Stimulated activated CD4-positive, alpha-beta T cell treated with anti-CD3 and anti-CD28 coated beads, Interleukin-1b, Interleukin-23, amount 100 ng/mL, for 48 hours (primary cell): Measurements from ENCODE around the gene TNXB.
A peak's percentile ranks its signal among the peaks of the same experiment; 100 is the strongest.
"Not testable (repeated sequence)": the region's sequence is repeated elsewhere in the genome, so short reads cannot be mapped to it uniquely, and the experiment has no call there.

Experiments
- DNase-seq: peaks from one replicate; pipeline ENCODE4 v3.0.0-alpha.2; 2020

TNXB gene

DNA sequence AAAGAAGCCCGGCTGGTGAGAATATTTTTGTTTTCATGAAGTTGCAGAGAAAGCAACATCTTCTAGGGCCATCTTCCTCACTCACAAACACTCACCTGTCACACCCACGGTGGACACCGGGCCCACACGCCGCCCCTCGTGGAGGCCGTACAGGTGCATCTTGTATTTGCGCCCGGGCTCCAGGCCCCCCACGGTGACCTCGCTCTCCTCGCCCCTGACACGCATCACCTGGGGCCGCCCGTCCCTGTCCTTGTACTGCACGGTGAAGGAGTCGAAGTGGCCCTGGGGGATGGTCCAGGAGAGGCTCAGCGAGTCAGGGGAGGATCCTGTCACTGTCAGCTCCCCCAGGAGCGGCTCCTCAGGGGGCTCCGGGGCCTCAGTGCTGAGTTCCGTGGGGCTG, 53.4 kb downstream of the TNXB start:
- not testable (repeated sequence) for DNase-seq

DNA sequence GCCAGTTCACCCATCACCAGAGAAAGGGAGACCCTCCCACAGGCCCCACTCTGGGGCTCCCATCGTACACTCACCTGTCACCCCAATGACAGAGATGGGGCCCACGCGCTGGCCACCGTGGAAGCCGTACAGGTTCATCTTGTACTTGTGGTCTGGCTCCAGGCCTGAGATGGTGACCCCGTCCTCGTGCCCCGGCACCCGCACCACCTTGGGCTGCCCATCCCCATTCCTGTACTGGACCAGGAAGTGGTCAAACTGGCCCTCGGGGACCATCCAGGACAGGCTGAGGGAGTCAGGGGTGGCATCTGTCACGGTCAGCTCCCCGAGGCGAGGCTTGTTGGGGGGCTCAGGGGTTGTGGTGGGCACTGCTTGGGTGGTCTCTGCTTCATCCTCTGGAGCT, 55.8 kb downstream of the TNXB start:
- DNase-seq, result not testable (repeated sequence)

DNA sequence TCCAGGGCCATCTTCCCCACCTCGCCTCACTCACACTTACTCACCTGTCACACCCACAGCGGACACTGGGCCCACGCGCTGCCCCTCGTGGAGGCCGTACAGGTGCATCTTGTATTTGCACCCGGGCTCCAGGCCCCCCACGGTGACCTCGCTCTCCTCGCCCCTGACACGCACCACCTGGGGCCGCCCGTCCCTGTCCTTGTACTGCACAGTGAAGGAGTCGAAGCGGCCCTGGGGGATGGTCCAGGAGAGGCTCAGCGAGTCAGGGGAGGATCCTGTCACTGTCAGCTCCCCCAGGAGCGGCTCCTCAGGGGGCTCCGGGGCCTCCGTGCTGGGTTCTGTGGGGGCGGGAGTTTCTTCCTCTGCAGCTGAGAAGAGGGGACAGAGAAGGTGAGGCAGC, 56.5 kb downstream of the TNXB start:
- not testable (repeated sequence) for DNase-seq

DNA sequence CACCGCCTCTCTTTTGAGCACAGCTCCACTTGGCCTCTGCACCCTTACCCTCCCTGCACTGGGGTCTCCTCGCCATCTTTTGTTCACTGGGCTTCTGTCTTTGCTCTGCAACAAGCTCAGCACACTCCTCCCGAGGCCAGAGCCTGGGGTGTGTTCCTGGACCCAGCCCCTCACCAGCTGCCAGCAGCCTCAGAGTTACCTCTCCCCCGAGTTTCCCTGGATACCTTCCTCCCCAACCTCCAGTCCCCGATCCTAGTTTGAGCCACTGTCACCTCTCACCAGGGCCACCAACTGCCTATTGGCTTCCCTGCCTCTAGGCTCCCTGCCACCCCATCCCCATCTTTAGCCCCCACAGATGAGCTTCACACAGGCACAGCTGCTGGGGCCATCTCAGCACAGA, 58.6 kb downstream of the TNXB start:
- no peak for DNase-seq

DNA sequence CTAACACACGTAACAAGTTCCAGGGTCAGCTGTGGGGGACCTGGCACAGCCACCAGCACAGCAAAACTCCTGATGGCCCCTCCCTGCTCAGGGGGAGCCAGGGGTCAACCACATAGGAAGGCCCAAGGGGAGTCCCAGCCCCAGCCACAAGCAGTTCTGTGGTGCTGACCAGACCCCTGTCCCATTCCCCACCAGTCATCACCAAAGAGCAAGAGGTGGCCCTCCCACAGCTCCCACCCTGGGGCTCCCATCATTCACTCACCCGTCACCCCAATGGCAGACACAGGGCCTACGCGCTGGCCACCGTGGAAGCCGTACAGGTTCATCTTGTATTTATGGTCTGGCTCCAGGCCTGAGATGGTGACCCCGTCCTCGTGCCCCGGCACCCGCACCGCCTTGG, 59.4 kb downstream of the TNXB start:
- DNase-seq, result not testable (repeated sequence)

DNA sequence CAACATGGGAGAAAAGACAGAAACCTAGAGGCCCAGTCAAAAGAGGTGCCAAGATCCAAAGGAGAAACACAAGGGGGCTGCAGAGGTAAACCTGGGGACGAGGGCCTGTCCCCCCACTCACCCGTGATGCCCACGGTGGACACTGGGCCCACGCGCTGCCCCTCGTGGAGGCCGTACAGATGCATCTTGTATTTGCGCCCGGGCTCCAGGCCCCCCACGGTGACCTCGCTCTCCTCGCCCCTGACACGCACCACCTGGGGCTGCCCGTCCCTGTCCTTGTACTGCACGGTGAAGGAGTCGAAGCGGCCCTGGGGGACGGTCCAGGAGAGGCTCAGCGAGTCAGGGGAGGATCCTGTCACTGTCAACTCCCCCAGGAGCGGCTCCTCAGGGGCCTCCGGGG, 60.0 kb downstream of the TNXB start:
- DNase-seq, result not testable (repeated sequence)

DNA sequence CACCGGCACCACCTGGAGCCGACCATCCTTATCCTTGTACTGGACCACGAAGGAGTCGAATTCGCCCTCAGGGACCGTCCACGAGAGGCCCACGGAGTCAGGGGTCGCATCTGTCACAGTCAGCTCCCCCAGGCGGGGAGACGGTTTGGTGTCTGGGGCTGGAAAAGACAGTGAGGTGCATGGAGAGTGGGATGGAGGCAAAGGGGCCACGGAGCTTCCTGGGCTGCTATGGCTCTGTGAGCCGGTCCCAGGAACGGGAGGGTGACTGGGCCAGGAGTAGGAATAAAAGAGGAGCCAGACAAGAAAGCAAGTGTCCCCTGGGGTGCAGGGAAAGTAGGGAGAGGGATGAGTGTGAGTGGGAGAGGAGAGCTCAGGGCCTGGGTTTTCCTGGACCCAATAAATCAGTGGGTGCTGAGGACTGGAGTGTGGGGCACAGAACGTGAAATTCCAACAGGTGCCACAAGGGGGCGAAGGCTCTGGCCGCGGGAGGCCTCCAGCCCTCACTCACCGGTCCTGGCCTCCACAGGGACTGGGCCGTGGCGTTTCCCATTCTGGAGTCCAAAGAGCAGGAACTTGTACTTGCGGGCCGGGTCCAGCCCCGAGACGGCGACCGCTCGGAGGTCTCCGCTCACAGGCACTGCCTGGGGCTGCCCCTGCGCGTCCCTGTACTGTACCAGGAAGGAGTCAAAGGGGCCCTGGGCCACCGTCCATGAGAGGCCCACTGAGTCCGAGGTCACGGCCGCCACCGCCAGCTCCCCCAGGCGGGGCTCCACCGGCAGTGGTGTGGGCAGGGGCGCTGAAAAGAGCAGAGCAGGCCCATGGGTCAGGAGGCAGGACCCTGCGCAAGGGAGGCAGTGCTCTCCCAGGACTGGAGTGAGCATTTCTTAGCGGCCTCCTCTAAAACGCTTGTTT, 61.0 kb downstream of the TNXB start:
- peak; percentile 56 for DNase-seq

DNA sequence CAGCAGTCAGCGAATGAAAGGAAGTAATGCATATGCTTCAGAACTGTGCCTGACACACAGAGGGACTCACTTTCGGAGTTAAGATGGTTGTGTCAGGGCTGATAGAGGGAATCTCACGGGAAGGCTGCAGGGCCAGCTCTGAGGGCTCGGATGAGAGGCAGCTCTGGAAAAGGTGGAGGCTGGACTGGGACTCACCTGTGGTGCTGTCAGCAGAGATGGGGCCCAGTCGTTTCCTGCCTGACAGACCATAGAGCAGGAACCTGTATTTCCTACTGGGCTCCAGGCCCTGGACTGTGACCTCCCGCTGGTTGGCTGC, 61.6 kb downstream of the TNXB start:
- no peak for DNase-seq

DNA sequence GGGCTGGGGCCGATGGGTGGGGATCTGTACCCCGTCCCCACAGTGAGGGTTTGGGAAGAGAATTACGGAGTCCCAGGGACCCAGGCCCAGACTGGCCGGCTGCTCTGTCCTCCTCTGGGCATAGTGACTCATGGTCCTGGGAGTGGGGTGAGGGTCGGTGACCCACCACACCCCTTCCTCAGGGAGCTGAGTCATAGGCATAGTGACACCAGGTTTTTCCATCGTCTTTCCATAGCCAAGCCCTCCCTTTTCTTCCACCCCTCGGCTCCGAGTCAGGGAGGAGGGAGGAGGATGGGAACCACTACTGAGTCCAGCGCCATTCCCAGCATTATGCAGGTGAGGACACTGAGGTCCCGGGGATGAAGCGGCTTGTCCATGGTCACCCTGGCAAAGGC, 62.1 kb downstream of the TNXB start:
- DNase-seq, result no peak

DNA sequence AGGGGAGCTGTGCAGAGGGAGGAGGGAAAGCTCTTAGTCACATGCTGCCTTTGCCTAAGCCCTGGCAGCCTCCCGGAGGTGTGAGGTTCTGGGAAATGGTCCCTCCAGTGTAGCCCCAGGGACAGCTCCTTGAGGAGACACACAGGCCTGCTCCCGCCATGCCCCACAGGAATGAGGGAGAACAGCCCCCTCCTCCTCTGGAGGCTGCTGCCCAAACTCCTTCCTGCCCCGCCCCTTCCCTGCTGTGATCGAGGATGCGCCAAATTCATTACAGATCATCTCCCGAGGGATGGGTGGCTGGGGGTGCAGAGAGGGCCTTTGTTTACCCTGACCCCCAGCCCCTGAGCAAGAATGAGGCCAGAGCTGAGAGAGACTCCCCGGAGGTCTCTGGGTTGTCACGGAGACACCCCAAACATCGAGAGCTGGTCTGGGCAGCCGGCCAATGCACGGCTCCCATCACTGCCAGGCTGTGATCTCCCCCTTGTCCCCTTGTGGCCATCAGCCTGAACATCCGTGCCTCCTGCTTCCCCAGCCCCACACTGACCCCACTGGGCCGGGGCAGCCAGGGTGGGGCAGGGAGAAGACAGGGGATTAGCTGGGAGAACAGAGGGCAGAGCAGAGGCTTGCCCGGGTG, 62.6 kb downstream of the TNXB start:
- no peak for DNase-seq

DNA sequence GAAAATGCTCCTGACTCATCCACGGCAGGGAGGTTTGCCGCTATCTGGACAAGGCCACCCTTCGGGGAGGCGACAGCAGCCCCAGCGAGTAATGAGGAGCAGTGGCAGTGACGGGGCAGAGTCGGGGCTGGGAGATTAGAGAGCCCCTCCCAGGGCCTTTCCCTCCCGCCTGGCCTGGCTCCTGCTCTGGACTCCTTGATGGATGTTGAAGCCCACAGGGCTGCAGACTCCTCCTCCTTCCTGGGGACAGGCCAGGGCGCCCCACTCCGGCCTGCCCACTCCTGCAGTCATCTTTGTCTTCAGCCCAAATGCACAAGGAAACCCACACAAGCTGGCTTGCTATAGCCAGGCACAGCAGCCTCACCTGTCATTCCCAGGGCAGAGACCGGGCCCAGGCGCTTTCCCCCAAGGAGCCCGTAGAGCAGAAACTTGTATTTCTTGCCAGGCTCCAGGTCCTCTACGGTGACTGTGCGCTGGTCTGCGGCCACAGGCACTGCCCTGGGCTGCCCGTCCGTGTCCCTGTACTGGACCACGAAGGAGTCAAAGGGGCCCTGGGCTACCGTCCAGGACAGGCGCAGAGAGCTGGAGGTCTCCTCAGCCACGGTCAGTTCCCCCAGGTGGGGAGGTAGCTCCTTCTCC, 63.2 kb downstream of the TNXB start:
- DNase-seq, result no peak

DNA sequence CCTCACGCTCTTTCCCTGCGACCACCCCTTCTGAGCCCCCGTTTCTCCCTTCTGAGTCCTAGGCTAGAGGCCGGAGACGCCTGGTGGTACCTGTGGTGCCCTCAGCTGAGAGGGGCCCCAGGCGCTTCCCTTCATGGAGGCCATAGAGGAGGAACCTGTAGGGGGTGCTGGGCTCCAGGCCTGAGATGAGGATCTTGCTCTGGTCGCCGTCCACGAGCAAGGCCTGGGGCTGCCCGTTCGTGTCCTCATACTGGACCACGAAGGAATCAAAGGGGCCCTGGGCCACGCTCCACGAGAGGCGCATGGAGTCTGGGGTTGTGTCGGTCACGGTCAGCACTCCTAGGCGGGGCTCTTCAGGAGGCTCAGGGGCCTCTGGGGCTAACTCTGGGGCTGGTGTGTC, 64.2 kb downstream of the TNXB start:
- DNase-seq, result not testable (repeated sequence)

DNA sequence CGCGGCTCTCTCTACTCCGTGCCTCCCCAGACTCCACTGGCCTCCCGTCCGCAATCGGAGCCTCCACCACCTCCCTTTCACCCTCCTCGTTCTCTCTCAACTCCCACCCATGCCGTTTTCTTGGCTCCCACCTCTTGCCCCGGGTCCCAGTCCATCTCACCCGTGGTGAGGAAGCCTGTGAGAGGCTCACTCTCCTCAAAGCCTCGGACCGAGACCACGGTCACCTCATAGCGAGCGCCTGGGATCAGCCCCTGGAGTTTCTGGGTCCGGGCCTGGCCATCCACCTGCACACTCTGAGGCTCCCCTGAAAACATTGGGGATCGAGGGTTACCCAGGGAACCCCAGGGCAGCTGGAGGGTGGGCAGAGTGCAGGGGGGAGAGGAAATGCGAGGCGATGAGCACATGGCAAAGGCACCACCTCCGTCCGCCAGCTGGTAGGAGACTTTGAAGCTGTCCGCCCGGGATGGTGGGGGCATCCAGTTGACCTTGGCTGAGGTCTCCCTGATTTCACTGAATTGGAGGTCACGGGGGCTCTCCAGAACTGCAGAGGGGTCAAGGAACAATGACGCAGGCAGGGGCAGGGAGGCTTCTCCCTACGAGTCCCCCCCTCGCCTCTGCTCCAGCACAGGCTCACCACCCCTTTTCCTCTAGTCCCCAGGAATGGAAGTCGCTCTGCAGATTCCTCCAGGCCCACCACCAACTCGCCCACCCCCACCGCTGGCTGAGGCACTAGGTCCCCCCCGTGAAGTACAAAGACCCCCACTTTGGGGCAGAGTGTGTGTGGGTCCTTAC, 65.4 kb downstream of the TNXB start:
- not testable (repeated sequence) for DNase-seq

DNA sequence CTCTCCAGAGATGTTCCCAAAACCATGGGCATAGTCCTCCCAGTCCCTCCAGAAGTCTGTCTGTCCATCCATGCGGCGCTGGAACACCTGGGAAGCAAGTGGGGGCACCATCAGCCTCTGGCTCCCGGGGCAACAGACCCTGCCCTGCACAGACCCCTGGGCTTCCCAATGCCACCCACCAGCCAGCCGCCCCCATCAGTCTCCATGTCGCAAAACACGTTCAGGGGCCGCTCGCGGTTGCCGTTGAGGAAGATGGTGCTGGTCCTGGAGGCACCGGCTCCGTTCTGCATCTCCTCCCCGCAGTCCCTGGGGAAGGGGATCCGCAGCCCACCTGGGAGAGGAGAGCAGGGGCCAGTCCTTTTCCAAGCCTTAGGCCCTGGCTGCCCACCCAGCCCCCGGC, 66.9 kb downstream of the TNXB start:
- DNase-seq, result not testable (repeated sequence)

DNA sequence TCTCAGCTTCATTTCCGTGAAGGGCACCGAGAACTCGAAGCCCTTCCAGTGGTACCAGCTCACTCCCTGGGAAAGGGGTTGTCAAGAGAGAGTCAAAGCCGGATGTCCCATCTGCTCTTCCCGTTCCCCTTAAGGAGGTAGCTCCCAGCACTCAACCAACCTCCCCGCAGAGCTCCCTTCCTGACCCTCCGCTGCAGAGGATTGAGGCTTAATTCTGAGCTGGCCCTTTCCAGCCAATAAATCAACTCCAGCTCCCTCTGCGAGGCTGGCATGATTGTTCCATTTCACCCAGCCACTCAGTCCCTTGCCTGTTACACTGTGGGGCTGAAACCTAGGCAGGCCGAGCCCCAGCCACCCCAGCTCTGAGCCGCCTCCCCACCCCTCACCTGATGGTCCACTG, 67.8 kb downstream of the TNXB start:
- DNase-seq, result not testable (repeated sequence)

DNA sequence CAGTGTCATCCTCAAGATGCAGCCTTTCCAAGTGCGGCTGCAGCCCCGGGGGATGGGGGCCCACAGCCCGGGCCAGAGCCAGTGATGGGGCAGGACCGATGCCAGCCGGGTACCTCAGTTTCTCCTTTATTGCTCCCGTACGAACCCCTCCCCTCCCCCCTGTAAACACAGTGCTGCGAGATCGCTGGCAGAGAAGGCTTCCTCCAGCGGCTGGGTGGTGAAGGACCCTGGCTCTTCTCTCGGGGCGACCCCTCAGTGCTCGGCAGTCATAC, 68.2 kb downstream of the TNXB start:
- DNase-seq, result not testable (repeated sequence)

DNA sequence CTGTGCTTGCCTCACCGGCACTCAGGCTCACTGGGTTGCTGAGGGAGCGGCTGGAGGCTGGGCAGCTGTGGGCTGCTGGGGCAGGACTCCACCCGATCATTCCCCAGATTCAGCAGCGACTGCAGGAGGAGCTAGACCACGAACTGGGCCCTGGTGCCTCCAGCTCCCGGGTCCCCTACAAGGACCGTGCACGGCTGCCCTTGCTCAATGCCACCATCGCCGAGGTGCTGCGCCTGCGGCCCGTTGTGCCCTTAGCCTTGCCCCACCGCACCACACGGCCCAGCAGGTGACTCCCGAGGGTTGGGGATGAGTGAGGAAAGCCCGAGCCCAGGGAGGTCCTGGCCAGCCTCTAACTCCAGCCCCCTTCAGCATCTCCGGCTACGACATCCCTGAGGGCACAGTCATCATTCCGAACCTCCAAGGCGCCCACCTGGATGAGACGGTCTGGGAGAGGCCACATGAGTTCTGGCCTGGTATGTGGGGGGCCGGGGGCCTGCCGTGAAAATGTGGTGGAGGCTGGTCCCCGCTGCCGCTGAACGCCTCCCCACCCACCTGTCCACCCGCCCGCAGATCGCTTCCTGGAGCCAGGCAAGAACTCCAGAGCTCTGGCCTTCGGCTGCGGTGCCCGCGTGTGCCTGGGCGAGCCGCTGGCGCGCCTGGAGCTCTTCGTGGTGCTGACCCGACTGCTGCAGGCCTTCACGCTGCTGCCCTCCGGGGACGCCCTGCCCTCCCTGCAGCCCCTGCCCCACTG, 68.7 kb downstream of the TNXB start:
- not testable (repeated sequence) for DNase-seq

DNA sequence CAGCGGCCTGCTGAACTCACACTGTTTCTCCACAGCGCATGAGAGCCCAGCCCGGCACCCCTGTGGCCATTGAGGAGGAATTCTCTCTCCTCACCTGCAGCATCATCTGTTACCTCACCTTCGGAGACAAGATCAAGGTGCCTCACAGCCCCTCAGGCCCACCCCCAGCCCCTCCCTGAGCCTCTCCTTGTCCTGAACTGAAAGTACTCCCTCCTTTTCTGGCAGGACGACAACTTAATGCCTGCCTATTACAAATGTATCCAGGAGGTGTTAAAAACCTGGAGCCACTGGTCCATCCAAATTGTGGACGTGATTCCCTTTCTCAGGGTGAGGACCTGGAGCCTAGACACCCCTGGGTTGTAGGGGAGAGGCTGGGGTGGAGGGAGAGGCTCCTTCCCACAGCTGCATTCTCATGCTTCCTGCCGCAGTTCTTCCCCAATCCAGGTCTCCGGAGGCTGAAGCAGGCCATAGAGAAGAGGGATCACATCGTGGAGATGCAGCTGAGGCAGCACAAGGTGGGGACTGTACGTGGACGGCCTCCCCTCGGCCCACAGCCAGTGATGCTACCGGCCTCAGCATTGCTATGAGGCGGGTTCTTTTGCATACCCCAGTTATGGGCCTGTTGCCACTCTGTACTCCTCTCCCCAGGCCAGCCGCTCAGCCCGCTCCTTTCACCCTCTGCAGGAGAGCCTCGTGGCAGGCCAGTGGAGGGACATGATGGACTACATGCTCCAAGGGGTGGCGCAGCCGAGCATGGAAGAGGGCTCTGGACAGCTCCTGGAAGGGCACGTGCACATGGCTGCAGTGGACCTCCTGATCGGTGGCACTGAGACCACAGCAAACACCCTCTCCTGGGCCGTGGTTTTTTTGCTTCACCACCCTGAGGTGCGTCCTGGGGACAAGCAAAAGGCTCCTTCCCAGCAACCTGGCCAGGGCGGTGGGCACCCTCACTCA, 69.5 kb downstream of the TNXB start:
- not testable (repeated sequence) for DNase-seq

DNA sequence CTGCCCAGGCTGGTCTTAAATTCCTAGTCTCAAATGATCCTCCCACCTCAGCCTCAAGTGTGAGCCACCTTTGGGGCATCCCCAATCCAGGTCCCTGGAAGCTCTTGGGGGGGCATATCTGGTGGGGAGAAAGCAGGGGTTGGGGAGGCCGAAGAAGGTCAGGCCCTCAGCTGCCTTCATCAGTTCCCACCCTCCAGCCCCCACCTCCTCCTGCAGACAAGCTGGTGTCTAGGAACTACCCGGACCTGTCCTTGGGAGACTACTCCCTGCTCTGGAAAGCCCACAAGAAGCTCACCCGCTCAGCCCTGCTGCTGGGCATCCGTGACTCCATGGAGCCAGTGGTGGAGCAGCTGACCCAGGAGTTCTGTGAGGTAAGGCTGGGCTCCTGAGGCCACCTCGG, 70.3 kb downstream of the TNXB start:
- DNase-seq, result not testable (repeated sequence)

DNA sequence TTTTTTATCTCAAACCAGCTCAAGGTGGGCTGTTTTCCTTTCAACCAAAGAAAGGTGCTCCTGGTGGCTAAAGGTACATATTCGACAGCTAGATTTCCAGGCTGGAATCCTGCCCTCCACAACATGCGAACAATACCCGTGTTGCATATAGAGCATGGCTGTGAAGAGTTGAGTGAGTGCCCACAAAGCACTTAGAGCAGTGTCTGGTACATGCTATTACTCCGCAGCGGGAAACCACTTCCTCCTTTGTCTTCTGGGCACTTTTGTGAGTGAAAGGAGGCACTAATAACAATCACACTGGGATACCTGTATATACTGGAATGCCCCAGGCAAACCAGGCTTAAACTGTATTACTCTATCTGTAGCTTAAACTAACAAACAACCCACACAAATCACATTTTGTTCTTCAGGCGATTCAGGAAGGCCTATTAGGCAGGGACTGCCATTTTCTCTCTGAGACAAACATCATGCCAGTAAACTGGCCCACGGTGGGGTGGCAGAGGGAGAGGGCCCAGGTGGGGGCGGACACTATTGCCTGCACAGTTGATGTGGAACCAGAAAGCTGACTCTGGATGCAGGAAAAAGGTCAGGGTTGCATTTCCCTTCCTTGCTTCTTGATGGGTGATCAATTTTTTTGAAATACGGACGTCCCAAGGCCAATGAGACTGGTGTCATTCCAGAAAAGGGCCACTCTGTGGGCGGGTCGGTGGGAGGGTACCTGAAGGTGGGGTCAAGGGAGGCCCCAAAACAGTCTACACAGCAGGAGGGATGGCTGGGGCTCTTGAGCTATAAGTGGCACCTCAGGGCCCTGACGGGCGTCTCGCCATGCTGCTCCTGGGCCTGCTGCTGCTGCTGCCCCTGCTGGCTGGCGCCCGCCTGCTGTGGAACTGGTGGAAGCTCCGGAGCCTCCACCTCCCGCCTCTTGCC, 71.3 kb downstream of the TNXB start, which contains the start of gene CYP21A2:
Gene CYP21A2, plus strand, starts transcription at position 818 of the 927 bp plus-strand sequence. Its CDS starts 8 bp downstream, at position 826.
- DNase-seq, result not testable (repeated sequence)
